SK-N-SH treated with all-trans-retinoic acid at 6 μM for 48 hours (cell line): Measurements from ENCODE around the gene USH2A.

Experiments
- CREB5 ChIP-seq: fragments of 250-450 bp; sonication (Bioruptor Pico); IDR thresholded peaks from 2 replicates; pipeline ENCODE4 v1.5.1; 2020; ENCODE audit warnings: low read depth, mild to moderate bottlenecking, moderate library complexity
- ESRRG ChIP-seq: fragments of 250-450 bp; sonication (Bioruptor Pico); IDR thresholded peaks from 2 replicates; pipeline ENCODE4 v1.6.1; 2021; ENCODE audit warnings: mild to moderate bottlenecking
- GLIS3 ChIP-seq: fragments of 250-450 bp; sonication (Bioruptor Pico); IDR thresholded peaks from 2 replicates; pipeline ENCODE4 v1.5.0; 2020; ENCODE audit warnings: mild to moderate bottlenecking, moderate library complexity
- ISL1 ChIP-seq: fragments of 250-450 bp; sonication (Bioruptor Pico); IDR thresholded peaks from 2 replicates; pipeline ENCODE4 v2.1.2; 2022; ENCODE audit warnings: mild to moderate bottlenecking, moderate library complexity
- PATZ1 ChIP-seq: fragments of 250-450 bp; sonication (Bioruptor Pico); IDR thresholded peaks from 2 replicates; pipeline ENCODE4 v1.8.0; 2020; ENCODE audit warnings: mild to moderate bottlenecking, moderate library complexity, borderline replicate concordance
- POU6F1 ChIP-seq: fragments of 250-450 bp; sonication (Bioruptor Pico); IDR thresholded peaks from 2 replicates; pipeline ENCODE4 v1.8.0; 2021; ENCODE audit warnings: low read depth, mild to moderate bottlenecking, moderate library complexity, borderline replicate concordance
- PPARA ChIP-seq: fragments of 250-450 bp; sonication (Bioruptor Pico); IDR thresholded peaks from 2 replicates; pipeline ENCODE4 v1.5.0; 2020; ENCODE audit warnings: mild to moderate bottlenecking, borderline replicate concordance
- RARB ChIP-seq: fragments of 250-450 bp; sonication (Bioruptor Pico); IDR thresholded peaks from 2 replicates; pipeline ENCODE4 v1.8.0; 2021; ENCODE audit warnings: mild to moderate bottlenecking, moderate library complexity
- SNAI2 ChIP-seq: fragments of 250-450 bp; sonication (Bioruptor Pico); IDR thresholded peaks from 2 replicates; pipeline ENCODE4 v1.5.0; 2020; ENCODE audit warnings: mild to moderate bottlenecking, moderate library complexity
- ZFP3 ChIP-seq: fragments of 250-450 bp; sonication (Bioruptor Pico); IDR thresholded peaks from 2 replicates; pipeline ENCODE4 v1.5.0; 2020; ENCODE audit warnings: mild to moderate bottlenecking, moderate library complexity
- ZFP30 ChIP-seq: fragments of 450-650 bp; formaldehyde crosslinking; IDR thresholded peaks from 2 replicates; pipeline ENCODE4 v1.5.0; 2022; ENCODE audit warnings: mild to moderate bottlenecking, moderate library complexity
- ZNF565 ChIP-seq: fragments of 450-650 bp; formaldehyde crosslinking; conservative IDR thresholded peaks from 2 replicates; pipeline ENCODE4 v1.5.0; 2020; ENCODE audit warnings: low read depth, mild to moderate bottlenecking, moderate library complexity

GRCh38 chr1:216200941-216201340 is 222.3 kb downstream of the USH2A start:
- TF ChIP-seq ZNF565 (no peak), PATZ1 (CRISPR knock-in tag) (no peak), POU6F1 (CRISPR knock-in tag) (no peak), CREB5 (no peak), RARB (no peak), ISL1 (CRISPR knock-in tag) (no peak), ZFP30 (CRISPR knock-in tag) (no peak), ZFP3 (CRISPR knock-in tag) (no peak), ESRRG (CRISPR knock-in tag) (no peak), PPARA (no peak), SNAI2 (CRISPR knock-in tag) (no peak), GLIS3 (CRISPR knock-in tag) (no peak)
